ENCODE data around the gene TMSB10.

Gene TMSB10

GRCh38 chr2:84918430-84918829 is 13.0 kb downstream of the TMSB10 start:
- Histone ChIP-seq H3K27me3 (ENCODE audit: insufficient read depth, low read depth, severe bottlenecking) (no peaks in the 10 kb centered on the region), H3K9me3 (ENCODE audit: severe bottlenecking) (no peaks in the 10 kb centered on the region), H3K4me3 (ENCODE audit: low read depth, low read length) (no peak overlapping the region), H3K27ac (no peak overlapping the region), H3K36me3 (no peaks in the 10 kb centered on the region)
- no peak for TF ChIP-seq CTCF (IDR thresholded peaks at IDR 0.05; ENCODE audit: low read depth, low read length)
- no peak for DNase-seq

GRCh38 chr2:84919885-84920580 is 14.6 kb downstream of the TMSB10 start:
- no peak for DNase-seq
- Histone ChIP-seq H3K36me3 (no peaks in the 10 kb centered on the region), H3K27me3 (ENCODE audit: insufficient read depth, low read depth, severe bottlenecking) (no peaks in the 10 kb centered on the region), H3K9me3 (ENCODE audit: severe bottlenecking) (no peaks in the 10 kb centered on the region), H3K4me3 (ENCODE audit: low read depth, low read length) (no peak overlapping the region), H3K27ac (no peak overlapping the region)
- no peak for TF ChIP-seq CTCF (IDR thresholded peaks at IDR 0.05; ENCODE audit: low read depth, low read length)

GRCh38 chr2:84923009-84923408 is 17.6 kb downstream of the TMSB10 start:
- H3K4me3 ChIP-seq (ENCODE audit: low read depth, low read length), result no peak overlapping the region
- DNase-seq, result no peak
- no peak for TF ChIP-seq CTCF (IDR thresholded peaks at IDR 0.05; ENCODE audit: low read depth, low read length)

GRCh38 chr2:84924173-84925106 is 19.0 kb downstream of the TMSB10 start:
- DNase-seq, result no peak
- no peak overlapping the region for H3K4me3 ChIP-seq (ENCODE audit: low read depth, low read length)

More at GRCh38 chr2:84923009-84923408, 17.6 kb downstream of the TMSB10 start:
- Histone ChIP-seq H3K9me3 (ENCODE audit: severe bottlenecking) (no peaks in the 10 kb centered on the region), H3K36me3 (no peaks in the 10 kb centered on the region), H3K27ac (no peak overlapping the region), H3K27me3 (ENCODE audit: insufficient read depth, low read depth, severe bottlenecking) (no peaks in the 10 kb centered on the region)

GRCh38 chr2:84925336-84925723 is 19.9 kb downstream of the TMSB10 start:
- H3K9me3 ChIP-seq (ENCODE audit: severe bottlenecking), result no peaks in the 10 kb centered on the region
- TF ChIP-seq CTCF (IDR thresholded peaks at IDR 0.05; ENCODE audit: low read depth, low read length), result no peak
- no peak overlapping the region for H3K27ac ChIP-seq
- no peaks in the 10 kb centered on the region for H3K27me3 ChIP-seq (ENCODE audit: insufficient read depth, low read depth, severe bottlenecking)
- no peak overlapping the region for H3K4me3 ChIP-seq (ENCODE audit: low read depth, low read length)
- no peaks in the 10 kb centered on the region for H3K36me3 ChIP-seq
- peak; percentile 10 for DNase-seq

More at GRCh38 chr2:84924173-84925106, 19.0 kb downstream of the TMSB10 start:
- Histone ChIP-seq H3K36me3 (no peaks in the 10 kb centered on the region), H3K27ac (no peak overlapping the region), H3K9me3 (ENCODE audit: severe bottlenecking) (no peaks in the 10 kb centered on the region), H3K27me3 (ENCODE audit: insufficient read depth, low read depth, severe bottlenecking) (no peaks in the 10 kb centered on the region)
- TF ChIP-seq CTCF (IDR thresholded peaks at IDR 0.05; ENCODE audit: low read depth, low read length), result no peak
